ENCODE measurements around the gene SETD2. TPM values are rescaled to one million over a fixed set of nuclear protein-coding genes. Genes with fewer than 3 reads are reported as not detected.

Gene SETD2
- polyA plus RNA-seq, 1 of the 3 experiments (the other 2 are of a cell fraction), result 12.1 TPM

GRCh38 chr3:46976326-46977190, 187.4 kb downstream of the SETD2 start, which contains the start of gene CCDC12:
TSS of gene CCDC12 (minus strand) at chr3:46976745. CDS start at chr3:46976732, 13 bp downstream.
- Histone ChIP-seq H3K36me3 (replicated peaks in 1 of 2; ENCODE audit: control insufficient read depth in 1 of 2, insufficient read depth in 2 of 2, low read length in 1 of 2) (peaks cover 0 to 4% of the 10 kb centered on the region in 2 experiments), H3K9ac (peak within 1 kb of the TSS; percentile 92), H3K4me3 (ENCODE audit: low read depth in 2 of 2, low read length in 1 of 2) (peak within 1 kb of the TSS; percentile 74 to 96), H3K27me3 (ENCODE audit: insufficient read depth) (no peaks in the 10 kb centered on the region), H3K4me2 (peak within 1 kb of the TSS; percentile 88), H3K4me1 (ENCODE audit: control insufficient read depth in 1 of 2, insufficient read depth in 2 of 2, low read depth in 1 of 2, low read length in 1 of 2) (peaks cover 3 to 22% of the 10 kb centered on the region in 2 experiments; a peak in 1 of 4 replicates), H3K79me2 (ENCODE audit: insufficient read depth) (peaks cover 52% of the 10 kb centered on the region), H3K9me3 (no peaks in the 10 kb centered on the region), H2AFZ (ENCODE audit: low read depth) (peak within 1 kb of the TSS; percentile 75), H3K27ac (ENCODE audit: low read depth in 2 of 2, low read length in 1 of 2) (peak within 1 kb of the TSS; percentile 95 to 96), H3K9me2 (no peaks in the 10 kb centered on the region), H3F3A (replicated peaks; ENCODE audit: insufficient read depth) (no peaks in the 10 kb centered on the region), H4K20me1 (ENCODE audit: insufficient read depth) (peaks cover 44% of the 10 kb centered on the region)
- WGBS (ENCODE audit: low lambda C conversion rate), result under 1% methylated on average over 64 of the region's 64 CpGs
- ChIA-PET POLR2A (interaction anchor here (0.6 to 1.1 kb wide), 8 partner anchors 29 to 260 kb away, joined by 3 to 6 read pairs (median 3); no protein-coding TSS in a partner anchor), CTCF (interaction anchor here (0.6 to 6.8 kb wide), 3 partner anchors 53 to 496 kb away, joined by 3 to 29 read pairs (median 5); no protein-coding TSS in a partner anchor)
- peak; percentile 96 for DNase-seq
- no peak for TF ChIP-seq USF1 (IDR thresholded peaks at IDR 0.05; ENCODE audit: borderline replicate concordance, low read depth)
- peak; percentile 43; the same call in 1 of the 2 replicates for TF ChIP-seq TEAD4 (IDR thresholded peaks at IDR 0.05; ENCODE audit: borderline replicate concordance, insufficient read depth)
- no peak for TF ChIP-seq CTCF (IDR thresholded peaks at IDR 0.05)
- TF ChIP-seq TAF1 (IDR thresholded peaks at IDR 0.05; ENCODE audit: borderline replicate concordance, low read depth, low read length), result peak; percentile 76
- TF ChIP-seq TCF12 (IDR thresholded peaks at IDR 0.05), result 0 out of 2 replicates have a peak, but pooled peaks have one; percentile 25
- no peak for TF ChIP-seq IRF3 (IDR thresholded peaks at IDR 0.05; ENCODE audit: low read depth, low read length)
- no peak for TF ChIP-seq GATA2 (CRISPR knock-in tag; IDR thresholded peaks at IDR 0.05)
- TF ChIP-seq EZH2phosphoT487 (IDR thresholded peaks at IDR 0.05; ENCODE audit: borderline replicate concordance, low read depth), result no peak
- peak; percentile 37; the same call in 1 of the 2 replicates for TF ChIP-seq SIN3A (IDR thresholded peaks at IDR 0.05; ENCODE audit: borderline replicate concordance, low read depth, low read length)
- no peak for TF ChIP-seq USF2 (IDR thresholded peaks at IDR 0.05; ENCODE audit: borderline replicate concordance, low read depth, low read length)
- peak; percentile 24; the same call in 1 of the 2 replicates for TF ChIP-seq GABPA (IDR thresholded peaks at IDR 0.05; ENCODE audit: low read depth)
- TF ChIP-seq POLR2AphosphoS5 (IDR thresholded peaks at IDR 0.05; ENCODE audit: low read depth, low read length), result peak; percentile 95
- TF ChIP-seq FOXM1 (IDR thresholded peaks at IDR 0.05; ENCODE audit: low read depth), result no peak
- peak; percentile 87 for TF ChIP-seq MXI1 (IDR thresholded peaks at IDR 0.05; ENCODE audit: low read depth, low read length)
- TF ChIP-seq ZBTB33 (IDR thresholded peaks at IDR 0.05; ENCODE audit: borderline replicate concordance, low read depth), result peak; percentile 73; the same call in 1 of the 2 replicates
- TF ChIP-seq MAX (IDR thresholded peaks at IDR 0.05; ENCODE audit: low read depth), result peak; percentile 57
- TF ChIP-seq NRF1 (IDR thresholded peaks at IDR 0.05; ENCODE audit: low read depth, low read length), result peak; percentile 100
- TF ChIP-seq NFIC (IDR thresholded peaks at IDR 0.05; ENCODE audit: borderline replicate concordance), result peak; percentile 20; the same call in 1 of the 2 replicates
- peak in 1 of 2 experiments; percentile 35; a peak in 1 of 4 replicates for TF ChIP-seq EP300 (IDR thresholded peaks at IDR 0.05; ENCODE audit: borderline replicate concordance in 1 of 2, low read depth in 1 of 2, low read length in 1 of 2)
- peak; percentile 78; the same call in 1 of the 2 replicates for TF ChIP-seq FOSL2 (IDR thresholded peaks at IDR 0.05; ENCODE audit: borderline replicate concordance, low read depth)
- peak; percentile 35; the same call in 1 of the 2 replicates for TF ChIP-seq ELF1 (IDR thresholded peaks at IDR 0.05)
- no peak for TF ChIP-seq SMC3 (IDR thresholded peaks at IDR 0.05; ENCODE audit: low read depth, low read length)
- TF ChIP-seq RCOR1 (IDR thresholded peaks at IDR 0.05; ENCODE audit: low read length), result peak; percentile 64; the same call in 1 of the 2 replicates
